GM12801 (cell line): ENCODE measurements around the gene SPTBN1.

ENCODE experiments used
- TF ChIP-seq, protein P1 (sequence below): IDR thresholded peaks from one replicate; pipeline ENCODE4 v1.5.1; 2011; ENCODE audit warnings: control low read depth; ENCODE audit not compliant: insufficient read length; ENCODE audit errors: extremely low read depth

SPTBN1 gene

DNA sequence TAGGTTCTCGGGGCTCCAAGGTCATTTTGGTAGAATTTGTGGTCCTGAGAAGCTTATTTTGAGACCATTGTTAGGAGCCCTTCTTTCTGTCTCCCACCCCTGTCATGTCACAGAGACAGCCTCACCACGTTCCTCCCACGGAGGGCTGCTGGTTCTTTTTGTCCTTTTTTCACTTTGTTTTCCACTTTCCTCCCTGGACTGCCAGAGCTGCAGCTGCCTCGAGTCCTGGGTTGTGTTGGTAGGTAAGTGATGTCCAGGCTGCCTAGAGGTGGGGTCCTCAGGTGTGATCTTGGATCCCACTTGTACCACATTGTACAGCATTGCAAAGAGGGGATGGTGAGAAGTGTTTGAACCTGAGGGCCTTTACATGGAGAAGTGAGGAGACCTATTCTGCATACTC is 137.1 kb downstream of the SPTBN1 start:
- TF ChIP-seq, protein P1, sequence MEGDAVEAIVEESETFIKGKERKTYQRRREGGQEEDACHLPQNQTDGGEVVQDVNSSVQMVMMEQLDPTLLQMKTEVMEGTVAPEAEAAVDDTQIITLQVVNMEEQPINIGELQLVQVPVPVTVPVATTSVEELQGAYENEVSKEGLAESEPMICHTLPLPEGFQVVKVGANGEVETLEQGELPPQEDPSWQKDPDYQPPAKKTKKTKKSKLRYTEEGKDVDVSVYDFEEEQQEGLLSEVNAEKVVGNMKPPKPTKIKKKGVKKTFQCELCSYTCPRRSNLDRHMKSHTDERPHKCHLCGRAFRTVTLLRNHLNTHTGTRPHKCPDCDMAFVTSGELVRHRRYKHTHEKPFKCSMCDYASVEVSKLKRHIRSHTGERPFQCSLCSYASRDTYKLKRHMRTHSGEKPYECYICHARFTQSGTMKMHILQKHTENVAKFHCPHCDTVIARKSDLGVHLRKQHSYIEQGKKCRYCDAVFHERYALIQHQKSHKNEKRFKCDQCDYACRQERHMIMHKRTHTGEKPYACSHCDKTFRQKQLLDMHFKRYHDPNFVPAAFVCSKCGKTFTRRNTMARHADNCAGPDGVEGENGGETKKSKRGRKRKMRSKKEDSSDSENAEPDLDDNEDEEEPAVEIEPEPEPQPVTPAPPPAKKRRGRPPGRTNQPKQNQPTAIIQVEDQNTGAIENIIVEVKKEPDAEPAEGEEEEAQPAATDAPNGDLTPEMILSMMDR: no peak

DNA sequence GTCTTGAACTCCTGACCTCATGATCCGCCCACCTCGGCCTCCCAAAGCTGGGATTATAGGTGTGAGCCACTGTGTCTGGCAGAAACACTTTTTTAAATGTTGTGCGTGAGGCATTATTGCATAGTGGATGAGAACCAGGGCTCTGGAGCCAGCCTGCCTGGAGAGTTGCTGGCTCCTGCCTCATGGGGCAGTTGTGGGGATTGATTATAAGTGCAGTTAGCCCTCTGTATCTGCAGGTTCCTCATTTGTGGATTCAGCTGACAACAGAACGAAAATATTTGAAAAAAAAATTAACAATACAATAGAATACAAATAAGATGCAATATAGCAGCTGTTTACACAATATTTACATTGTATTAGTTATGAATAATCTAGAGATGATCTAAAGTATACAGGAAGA is 137.9 kb downstream of the SPTBN1 start:
- TF ChIP-seq, protein P1: no peak

DNA sequence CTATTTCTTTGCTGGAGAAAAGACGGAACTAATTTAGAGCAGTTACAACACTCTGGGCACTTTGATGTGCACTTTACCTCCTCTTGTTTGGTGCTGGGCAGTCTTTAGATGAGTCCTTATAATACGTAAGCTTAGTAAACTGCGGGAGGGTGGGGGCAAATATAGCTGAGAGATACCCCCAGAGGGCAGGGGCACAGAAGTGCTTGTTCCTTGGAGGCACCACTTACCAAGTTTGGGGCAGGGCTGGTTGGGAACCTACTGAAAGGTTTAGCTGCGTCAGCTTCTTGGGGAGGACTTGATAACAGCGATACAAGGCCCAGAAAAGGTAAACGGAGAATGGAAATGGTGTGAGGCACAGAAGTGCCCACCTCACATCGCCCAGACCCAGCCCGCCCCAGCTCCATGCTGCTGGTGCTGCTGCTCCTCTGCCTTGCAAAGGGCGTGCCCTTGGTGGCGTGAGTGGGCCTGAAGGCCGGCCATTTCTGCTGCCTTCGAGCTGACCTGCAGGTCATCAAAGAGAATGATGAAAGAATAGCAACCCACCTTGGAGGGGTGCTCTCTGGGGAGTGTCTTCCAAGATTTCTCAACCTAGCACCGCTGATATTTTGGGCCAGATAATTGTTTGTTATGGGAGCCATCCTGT is 139.2 kb downstream of the SPTBN1 start:
- TF ChIP-seq, protein P1: no peak

DNA sequence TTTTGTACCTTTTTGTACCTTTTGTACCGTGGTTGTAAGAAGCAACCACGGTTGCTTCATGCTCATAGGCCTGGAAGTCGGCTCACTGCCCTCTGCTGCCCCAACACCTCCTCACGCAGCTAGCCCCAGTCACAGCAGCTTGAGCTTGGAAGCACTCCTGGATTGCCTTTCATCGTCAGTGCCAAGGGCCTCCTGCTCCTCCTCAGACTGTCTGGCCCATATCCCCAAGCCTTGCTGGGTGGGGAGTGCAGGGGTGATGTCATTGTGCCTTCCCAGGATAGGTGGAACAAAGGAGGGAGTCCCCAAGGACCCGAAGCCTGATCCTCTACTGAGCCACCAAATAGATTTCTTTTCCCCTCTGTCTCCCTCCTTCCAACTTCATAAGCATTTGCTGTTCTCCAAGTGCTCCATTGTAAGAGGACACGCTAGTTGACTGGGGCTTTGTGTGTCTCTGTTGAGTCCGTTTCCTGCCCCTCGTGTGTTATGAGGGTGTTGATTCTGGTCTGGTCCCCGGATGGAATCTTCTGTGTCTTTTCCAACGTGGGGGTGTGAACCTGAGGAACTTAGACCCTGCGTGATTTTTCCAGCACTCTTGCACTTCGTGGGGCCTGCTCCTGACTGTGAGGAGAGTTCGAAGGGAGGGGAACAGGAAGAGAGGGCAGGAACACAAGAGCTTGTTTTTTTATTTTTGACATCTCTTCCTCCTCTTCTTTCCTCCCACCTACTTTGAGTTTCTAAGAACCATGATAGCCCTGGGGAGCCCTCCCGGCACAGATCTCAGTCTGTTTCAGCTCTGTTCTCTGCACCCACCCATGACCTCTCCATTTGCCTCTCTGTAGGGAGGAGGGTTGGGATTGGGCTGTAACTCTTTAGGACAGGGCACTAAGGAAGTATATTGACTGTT is 140.1 kb downstream of the SPTBN1 start:
- TF ChIP-seq, protein P1: no peak

DNA sequence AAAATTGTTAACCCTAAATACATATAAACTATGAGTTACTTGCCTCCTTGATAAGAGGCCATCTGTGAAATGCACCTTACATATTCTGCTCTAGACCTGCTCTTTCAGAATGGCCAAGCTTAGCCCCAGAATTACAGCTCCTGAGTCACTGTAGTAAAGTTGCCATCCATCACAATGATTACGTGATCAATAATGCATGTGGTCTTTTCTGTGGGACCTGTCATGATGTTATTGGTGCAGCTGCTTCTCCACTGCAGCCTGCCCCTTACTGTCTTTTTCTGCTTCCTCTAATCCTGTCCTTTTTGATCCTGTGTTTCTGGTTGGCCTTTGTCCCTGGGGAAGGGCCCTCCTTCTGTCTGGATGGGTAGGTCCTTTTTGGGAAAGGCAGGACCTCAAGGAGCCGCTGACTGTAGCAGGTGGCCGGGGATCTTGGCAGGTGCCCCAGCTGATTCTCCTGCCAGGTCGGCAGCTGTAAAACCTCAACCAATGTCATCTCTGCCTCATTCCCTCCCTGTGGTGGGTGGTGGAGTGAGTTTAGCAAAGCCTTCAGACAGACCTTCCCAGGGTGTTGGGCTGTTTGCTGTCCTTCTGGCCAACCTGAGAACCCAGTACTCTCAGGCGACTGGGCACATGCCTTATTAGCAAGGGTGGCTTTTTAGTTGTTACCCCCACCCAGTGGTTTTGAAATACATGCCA is 141.2 kb downstream of the SPTBN1 start:
- TF ChIP-seq, protein P1: no peak

DNA sequence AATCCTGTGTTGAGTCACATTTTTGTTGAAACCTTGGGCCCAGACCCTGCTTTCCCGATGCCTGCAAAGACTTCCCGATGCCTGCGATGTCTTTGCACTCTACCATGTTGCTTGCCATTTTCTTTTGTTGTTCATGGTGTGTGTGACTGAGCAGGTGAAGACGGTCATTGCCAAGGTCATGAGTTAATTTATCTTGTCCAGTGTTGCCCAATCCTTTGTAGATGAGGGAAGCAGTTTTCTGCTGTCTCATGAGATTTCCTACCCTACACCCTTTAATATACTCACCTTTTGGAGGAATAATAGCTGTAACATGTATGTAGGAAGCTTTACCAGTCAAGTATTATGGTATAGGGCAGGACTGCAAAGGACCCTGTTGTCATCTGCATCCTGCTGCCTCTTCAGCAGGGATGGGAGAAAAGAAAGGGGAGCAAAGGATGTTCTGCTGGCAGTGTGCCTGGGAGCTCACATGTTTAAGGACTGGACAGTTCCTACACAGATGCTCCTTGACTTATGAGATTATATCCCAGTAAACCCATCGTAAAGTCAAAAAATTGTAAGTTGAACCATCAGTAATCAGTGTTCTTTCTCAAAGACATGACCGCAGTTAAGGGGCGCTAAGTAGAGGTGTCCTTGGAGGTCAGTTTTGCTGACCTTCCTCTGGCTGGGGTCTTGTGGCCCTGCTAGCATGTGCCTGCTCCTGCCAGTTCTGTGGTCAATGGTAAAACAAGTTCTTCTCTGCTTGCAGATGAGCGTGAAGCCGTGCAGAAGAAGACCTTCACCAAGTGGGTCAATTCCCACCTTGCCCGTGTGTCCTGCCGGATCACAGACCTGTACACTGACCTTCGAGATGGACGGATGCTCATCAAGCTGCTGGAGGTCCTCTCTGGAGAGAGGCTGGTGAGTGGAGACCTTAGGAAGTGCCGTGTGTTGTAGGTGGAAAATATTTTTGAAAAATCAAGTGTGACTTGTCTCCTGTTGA is 142.5 kb downstream of the SPTBN1 start:
- TF ChIP-seq, protein P1: no peak
